ENCODE measurements around the gene ZBTB38.

DNA sequence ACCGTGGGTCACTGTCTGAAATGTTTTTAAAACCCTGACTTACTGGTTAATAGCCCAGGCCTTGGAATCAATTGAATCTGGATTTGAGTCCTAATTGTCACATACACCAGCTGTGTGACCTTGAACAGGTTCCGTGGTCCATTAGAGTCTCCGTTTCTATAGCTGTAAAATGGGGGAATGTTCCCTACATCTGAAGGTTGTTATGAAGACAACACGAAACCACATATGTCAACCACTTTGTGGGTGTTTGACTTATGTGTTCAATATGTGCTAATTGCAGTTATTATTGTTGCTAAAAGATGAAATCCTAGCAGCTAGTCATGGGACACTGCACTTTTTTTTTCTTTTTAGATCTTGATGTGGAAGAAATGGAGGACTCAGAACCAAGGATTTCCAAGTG, 35.3 kb downstream of the ZBTB38 start:
- TF ChIP-seq, protein P1, sequence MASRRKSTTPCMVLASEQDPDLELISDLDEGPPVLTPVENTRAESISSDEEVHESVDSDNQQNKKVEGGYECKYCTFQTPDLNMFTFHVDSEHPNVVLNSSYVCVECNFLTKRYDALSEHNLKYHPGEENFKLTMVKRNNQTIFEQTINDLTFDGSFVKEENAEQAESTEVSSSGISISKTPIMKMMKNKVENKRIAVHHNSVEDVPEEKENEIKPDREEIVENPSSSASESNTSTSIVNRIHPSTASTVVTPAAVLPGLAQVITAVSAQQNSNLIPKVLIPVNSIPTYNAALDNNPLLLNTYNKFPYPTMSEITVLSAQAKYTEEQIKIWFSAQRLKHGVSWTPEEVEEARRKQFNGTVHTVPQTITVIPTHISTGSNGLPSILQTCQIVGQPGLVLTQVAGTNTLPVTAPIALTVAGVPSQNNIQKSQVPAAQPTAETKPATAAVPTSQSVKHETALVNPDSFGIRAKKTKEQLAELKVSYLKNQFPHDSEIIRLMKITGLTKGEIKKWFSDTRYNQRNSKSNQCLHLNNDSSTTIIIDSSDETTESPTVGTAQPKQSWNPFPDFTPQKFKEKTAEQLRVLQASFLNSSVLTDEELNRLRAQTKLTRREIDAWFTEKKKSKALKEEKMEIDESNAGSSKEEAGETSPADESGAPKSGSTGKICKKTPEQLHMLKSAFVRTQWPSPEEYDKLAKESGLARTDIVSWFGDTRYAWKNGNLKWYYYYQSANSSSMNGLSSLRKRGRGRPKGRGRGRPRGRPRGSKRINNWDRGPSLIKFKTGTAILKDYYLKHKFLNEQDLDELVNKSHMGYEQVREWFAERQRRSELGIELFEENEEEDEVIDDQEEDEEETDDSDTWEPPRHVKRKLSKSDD (CRISPR knock-in tag; IDR thresholded peaks at IDR 0.05; ENCODE audit: low read depth), result no peak
- TF ChIP-seq DZIP1 (CRISPR knock-in tag; IDR thresholded peaks at IDR 0.05) (no peak), CTCF (CRISPR knock-in tag; IDR thresholded peaks at IDR 0.05) (no peak), ZNF350 (CRISPR knock-in tag; IDR thresholded peaks at IDR 0.05; ENCODE audit: borderline replicate concordance, low read depth) (no peak), ZNF121 (CRISPR knock-in tag; IDR thresholded peaks at IDR 0.05) (no peak), POLR2AphosphoS5 (IDR thresholded peaks at IDR 0.05; ENCODE audit: low read depth, low read length) (no peak)

Measured in HepG2 (cell line).